Stomach (tissue), 9 donors: ENCODE results near the gene FOXO3. TPM values are rescaled to one million over a fixed set of nuclear protein-coding genes. Genes with fewer than 3 reads are reported as not detected.
A peak's percentile ranks its signal among the peaks of the same experiment; 100 is the strongest.
"Not testable (repeated sequence)": the region's sequence is repeated elsewhere in the genome, so short reads cannot be mapped to it uniquely, and the experiment has no call there.

Experiments
- DNase-seq, 2 donors: peaks; one replicate each; pipeline versions ENCODE4 v3.0.0 to v3.0.0-alpha.2; 2013 to 2019
- H3K27ac ChIP-seq, 5 donors: fragments of 200-600 bp in 4 of 5; sonication (generic) in 4 of 5; one replicate each; pipeline ENCODE4 v1.5.1; 2013 to 2019; ENCODE audit warnings: mild to moderate bottlenecking in 1 of 5, moderate library complexity in 1 of 5
- H3K27me3 ChIP-seq, 3 donors: fragments of 200-600 bp; sonication (generic); one replicate each; pipeline ENCODE4 v1.5.1; 2017 to 2019; ENCODE audit warnings: mixed run types in 1 of 3
- H3K36me3 ChIP-seq, 4 donors: fragments of 200-600 bp; sonication (generic); 1 replicate in 3 of 4; 2 replicates in 1 of 4; pipeline ENCODE4 v1.5.1; 2016 to 2019
- H3K4me1 ChIP-seq, 4 donors: fragments of 200-600 bp; sonication (generic); one replicate each; pipeline ENCODE4 v1.5.1; 2016 to 2019
- H3K4me3 ChIP-seq, 4 donors: fragments of 200-600 bp; sonication (generic) in 3 of 4; one replicate each; pipeline ENCODE4 v1.5.1; 2016 to 2019; ENCODE audit warnings: mild to moderate bottlenecking in 1 of 4
- H3K9me3 ChIP-seq, 4 donors: fragments of 200-600 bp; sonication (generic); one replicate each; pipeline ENCODE4 v1.5.1; 2016 to 2019
- CTCF ChIP-seq, 7 experiments: fragments of 450-650 bp in 4 of 7; fragments of 200-600 bp in 3 of 7; sonication (generic) in 3 of 7; IDR thresholded peaks; one replicate each; pipeline ENCODE4 v1.5.1; 2016 to 2019; ENCODE audit warnings: antibody characterized with exemption in 7 of 7, control low read depth in 2 of 7, mild to moderate bottlenecking in 1 of 7
- EP300 ChIP-seq: sonication (generic); formaldehyde crosslinking; IDR thresholded peaks from one replicate; pipeline ENCODE4 v1.6.1; 2017; ENCODE audit warnings: antibody characterized with exemption
- POLR2A ChIP-seq, 4 donors: fragments of 450-650 bp; IDR thresholded peaks; one replicate each; pipeline ENCODE4 v1.6.1; 2016; ENCODE audit warnings: antibody characterized with exemption in 4 of 4, control low read depth in 2 of 4, mild to moderate bottlenecking in 1 of 4, moderate library complexity in 1 of 4
- POLR2AphosphoS5 ChIP-seq, 3 donors: sonication (generic); formaldehyde crosslinking; IDR thresholded peaks; one replicate each; pipeline ENCODE4 v1.6.1; 2016; ENCODE audit warnings: antibody characterized with exemption in 3 of 3
- WGBS, 5 donors: extraction: QIAGEN DNeasy Blood & Tissue Kit in 3 of 5; methylation state at CpG; one replicate each; pipeline versions ENCODE4 v1.1.5 to v1.1.7; 2013 to 2018; 5-methylcytosine and 5-hydroxymethylcytosine counted together
- intact Hi-C: fragments of 100-400 bp; cut with DNase I; formaldehyde crosslinking; loops from one replicate; pipeline ENCODE4 v1.15.1; 2023; ENCODE audit warnings: low total_unique reads
- polyA plus RNA-seq, 3 donors: library from polyadenylated mRNA; stranded (reverse); fragments of 200-250 nt; gene quantifications; one replicate each; pipeline ENCODE4 v1.2.3, GENCODE V29; 2013
- total RNA-seq, 5 donors: library from RNA; depleted of rRNA; stranded (reverse); fragments of >200 nt; gene quantifications; one replicate each; pipeline versions ENCODE4 v1.1.0 to v1.2.3, GENCODE V29; 2014 to 2016
- donor health status: healthy with polysubstance abuse.
- donor health status: Bipolar disorder and iron deficiency.
- donor health status: healthy.

Gene FOXO3
- total and polyA plus RNA-seq, 8 donors: 13.0 to 89.8 (median 42.1) TPM

GRCh38 chr6:108661982-108662381 is 101.3 kb downstream of the FOXO3 start:
- 72 to 80% (median 78%) methylated on average over 2 of the region's 2 CpGs for WGBS, 5 donors
- TF ChIP-seq CTCF (IDR thresholded peaks at IDR 0.05) (no peak), EP300 (no peak), POLR2AphosphoS5 (IDR thresholded peaks at IDR 0.05) (no peak)
- H3K9me3 ChIP-seq: no peaks in the 10 kb centered on the region
- no peak for DNase-seq
- no peaks in the 10 kb centered on the region for H3K27me3 ChIP-seq
- no peak overlapping the region for H3K4me3 ChIP-seq
- H3K4me1 ChIP-seq: peaks cover 16 to 77% (median 38%) of the 10 kb centered on the region in 4 donors
- intact Hi-C loops: no loop called here
- peaks cover 9 to 38% (median 36%) of the 10 kb centered on the region in 4 donors for H3K36me3 ChIP-seq
- H3K27ac ChIP-seq: peak overlapping the region in 1 of 5 donors; percentile 2

- Histone ChIP-seq H3K4me1 (peaks cover 13 to 73% (median 36%) of the 10 kb centered on the region in 4 donors), H3K27me3 (no peaks in the 10 kb centered on the region), H3K27ac (peak overlapping the region in 1 of 5 donors; percentile 2), H3K36me3 (peaks cover 9 to 41% (median 38%) of the 10 kb centered on the region in 4 donors), H3K4me3 (no peak overlapping the region), H3K9me3 (no peaks in the 10 kb centered on the region)
- DNase-seq: no peak
- TF ChIP-seq POLR2AphosphoS5 (IDR thresholded peaks at IDR 0.05) (no peak), EP300 (no peak), CTCF (IDR thresholded peaks at IDR 0.05) (no peak), POLR2A (IDR thresholded peaks at IDR 0.05) (no peak)
- intact Hi-C loops: no loop called here
- WGBS, 5 donors: 82 to 95% (median 85%) methylated on average over 2 of the region's 2 CpGs
These were observed 102.0 kb downstream of the FOXO3 start for GRCh38 chr6:108662702-108663101.

GRCh38 chr6:108663494-108664064 is 102.9 kb downstream of the FOXO3 start:
- DNase-seq, H3K9me3 ChIP-seq, H3K27ac ChIP-seq, H3K4me3 ChIP-seq, H3K27me3 ChIP-seq, intact Hi-C loops: not testable (repeated sequence)
- H3K4me1 ChIP-seq: peaks cover 13 to 73% (median 42%) of the 10 kb centered on the region in 4 donors
- WGBS, 5 donors: 96 to 98% (median 97%) methylated on average over 11 to 30 of the region's 30 CpGs
- H3K36me3 ChIP-seq: peaks cover 9 to 47% (median 47%) of the 10 kb centered on the region in 4 donors

- WGBS, 5 donors: 76 to 81% (median 76%) methylated on average over 3 of the region's 3 CpGs
- no peak for DNase-seq
- H3K27ac ChIP-seq: no peak overlapping the region
- TF ChIP-seq EP300: no peak
- no peak for TF ChIP-seq POLR2A (IDR thresholded peaks at IDR 0.05)
- H3K4me3 ChIP-seq: no peak overlapping the region
- no peaks in the 10 kb centered on the region for H3K9me3 ChIP-seq
- peaks cover 5 to 73% (median 58%) of the 10 kb centered on the region in 4 donors for H3K4me1 ChIP-seq
- H3K36me3 ChIP-seq: peaks cover 9 to 61% (median 53%) of the 10 kb centered on the region in 4 donors
- no peaks in the 10 kb centered on the region for H3K27me3 ChIP-seq
- intact Hi-C loops: no loop called here
These were observed 104.9 kb downstream of the FOXO3 start for GRCh38 chr6:108665495-108666196.

GRCh38 chr6:108666656-108667260 is 106.0 kb downstream of the FOXO3 start:
- TF ChIP-seq POLR2A (IDR thresholded peaks at IDR 0.05) (no peak), CTCF (IDR thresholded peaks at IDR 0.05) (no peak), EP300 (no peak), POLR2AphosphoS5 (IDR thresholded peaks at IDR 0.05) (no peak)
- H3K4me3 ChIP-seq: no peak overlapping the region
- no peaks in the 10 kb centered on the region for H3K27me3 ChIP-seq
- no peaks in the 10 kb centered on the region for H3K9me3 ChIP-seq
- intact Hi-C loops: no loop called here
- whole genome bisulfite sequencing, 5 donors: 87 to 97% (median 94%) methylated on average over 4 of the region's 4 CpGs
- peaks cover 13 to 75% (median 58%) of the 10 kb centered on the region in 4 donors for H3K4me1 ChIP-seq
- no peak for DNase-seq
- H3K36me3 ChIP-seq: peaks cover 9 to 61% (median 53%) of the 10 kb centered on the region in 4 donors
- no peak overlapping the region for H3K27ac ChIP-seq
